GM18868 (cell line): ENCODE measurements around the gene PXK.

Experiments used
- ATAC-seq: cut with Tn5 transposase; IDR thresholded peaks from one replicate; pipeline ENCODE4 v1.9.1; 2021; ENCODE audit warnings: mild to moderate bottlenecking, moderate library complexity; ENCODE audit not compliant: unreplicated experiment

Gene PXK

GRCh38 chr3:58346368-58346767 lies 13.7 kb downstream of the PXK start:
- ATAC-seq = no peak

GRCh38 chr3:58347984-58348383 lies 15.3 kb downstream of the PXK start:
- no peak for ATAC-seq

GRCh38 chr3:58349792-58350626 lies 17.3 kb downstream of the PXK start:
- peak; percentile 83 for ATAC-seq

- ATAC-seq = no peak
These were observed 17.9 kb downstream of the PXK start for GRCh38 chr3:58350627-58351013.

- peak; percentile 15 for ATAC-seq
These were observed 19.2 kb downstream of the PXK start for GRCh38 chr3:58351920-58352319.

- no peak for ATAC-seq
These were observed 19.9 kb downstream of the PXK start for GRCh38 chr3:58352626-58353025.

GRCh38 chr3:58353722-58354553 lies 21.2 kb downstream of the PXK start:
- peak; percentile 21 for ATAC-seq

GRCh38 chr3:58355179-58355578 lies 22.5 kb downstream of the PXK start:
- peak; percentile 59 for ATAC-seq

GRCh38 chr3:58356054-58356453 lies 23.4 kb downstream of the PXK start:
- ATAC-seq = no peak

GRCh38 chr3:58357402-58357801 lies 24.7 kb downstream of the PXK start:
- no peak for ATAC-seq

- ATAC-seq = no peak
These were observed 25.4 kb downstream of the PXK start for GRCh38 chr3:58358092-58358491.

- no peak for ATAC-seq
These were observed 26.1 kb downstream of the PXK start for GRCh38 chr3:58358808-58359207.

- no peak for ATAC-seq
These were observed 26.9 kb downstream of the PXK start for GRCh38 chr3:58359621-58360020.

- ATAC-seq = no peak
These were observed 29.2 kb downstream of the PXK start for GRCh38 chr3:58361866-58362265.

GRCh38 chr3:58366699-58367098 lies 34.0 kb downstream of the PXK start:
- ATAC-seq = no peak

GRCh38 chr3:58369038-58369437 lies 36.3 kb downstream of the PXK start:
- ATAC-seq = no peak

GRCh38 chr3:58369876-58370275 lies 37.2 kb downstream of the PXK start:
- no peak for ATAC-seq

- no peak for ATAC-seq
These were observed 37.7 kb downstream of the PXK start for GRCh38 chr3:58370407-58370806.

- no peak for ATAC-seq
These were observed 39.1 kb downstream of the PXK start for GRCh38 chr3:58371754-58372153.

GRCh38 chr3:58375254-58375653 lies 42.6 kb downstream of the PXK start:
- ATAC-seq = no peak

GRCh38 chr3:58377168-58377567 lies 44.5 kb downstream of the PXK start:
- ATAC-seq = no peak

- no peak for ATAC-seq
These were observed 45.1 kb downstream of the PXK start for GRCh38 chr3:58377750-58378149.
